NCI-H2029 treated with DMSO at 0.1 percent for 48 hours (cell line): Measurements from ENCODE around the gene RBM23.
"Not testable (repeated sequence)": the region's sequence is repeated elsewhere in the genome, so short reads cannot be mapped to it uniquely, and the experiment has no call there.

Source experiments
- DNase-seq: peaks from one replicate; lab custom pipeline; 2025; lab: John Stamatoyannopoulos, UW

The RBM23 gene

DNA sequence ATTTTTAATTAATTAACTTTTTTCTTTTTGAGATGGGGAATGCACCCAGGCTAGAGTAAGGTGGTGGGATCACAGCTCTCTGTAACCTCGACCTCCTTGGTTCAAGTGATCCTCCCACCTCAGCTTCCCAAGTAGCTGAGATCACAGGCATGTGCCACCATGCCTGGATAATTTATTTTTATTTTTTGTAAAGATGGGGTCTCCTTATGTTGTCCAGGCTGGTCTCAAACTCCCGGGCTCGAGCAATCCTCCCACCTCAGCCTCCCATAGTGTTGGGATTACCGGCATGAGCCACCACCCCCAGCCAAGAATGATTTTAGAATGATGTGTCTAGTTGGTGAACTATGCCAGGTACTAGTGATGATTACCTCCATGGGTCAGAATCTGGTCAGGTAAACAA lies 54.0 kb downstream of the RBM23 start:
- DNase-seq = no peak

DNA sequence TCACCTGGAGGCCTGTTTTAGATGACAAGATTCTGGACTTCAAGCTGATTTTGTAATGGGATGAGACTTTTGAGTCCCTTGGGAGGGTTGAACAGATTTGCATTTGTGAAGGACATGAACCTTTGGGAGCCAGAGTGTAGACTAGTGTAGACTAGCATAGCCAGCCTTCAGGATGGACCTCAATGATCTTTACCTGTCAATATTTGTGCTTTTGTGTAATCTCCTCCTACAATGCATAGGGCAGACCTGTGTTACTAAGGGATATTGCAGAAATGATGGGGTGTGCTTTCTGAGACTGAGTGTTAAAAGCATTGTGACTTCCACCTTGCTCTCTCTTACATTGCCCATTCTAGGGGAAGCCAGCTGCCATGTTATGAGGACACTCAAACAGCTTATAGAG lies 57.3 kb downstream of the RBM23 start:
- DNase-seq = no peak

DNA sequence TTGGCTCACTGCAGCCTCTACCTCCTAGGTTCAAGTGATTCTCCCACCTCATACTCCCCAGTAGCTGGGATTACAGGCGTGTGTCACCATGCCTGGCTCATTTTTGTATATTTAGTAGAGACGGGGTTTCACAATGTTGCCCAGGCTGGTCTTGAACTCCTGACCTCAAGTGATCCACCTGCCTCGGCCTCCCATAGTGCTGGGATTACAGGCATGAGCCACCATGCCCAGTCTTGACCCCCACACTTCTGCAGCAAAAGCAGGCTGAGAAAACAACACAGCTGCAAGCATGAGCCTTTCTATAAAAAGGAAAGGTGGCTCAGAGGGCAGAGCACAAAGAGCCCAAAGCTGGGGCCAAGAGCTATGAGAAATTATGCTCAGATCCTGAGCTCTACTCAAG lies 58.6 kb downstream of the RBM23 start:
- not testable (repeated sequence) for DNase-seq

DNA sequence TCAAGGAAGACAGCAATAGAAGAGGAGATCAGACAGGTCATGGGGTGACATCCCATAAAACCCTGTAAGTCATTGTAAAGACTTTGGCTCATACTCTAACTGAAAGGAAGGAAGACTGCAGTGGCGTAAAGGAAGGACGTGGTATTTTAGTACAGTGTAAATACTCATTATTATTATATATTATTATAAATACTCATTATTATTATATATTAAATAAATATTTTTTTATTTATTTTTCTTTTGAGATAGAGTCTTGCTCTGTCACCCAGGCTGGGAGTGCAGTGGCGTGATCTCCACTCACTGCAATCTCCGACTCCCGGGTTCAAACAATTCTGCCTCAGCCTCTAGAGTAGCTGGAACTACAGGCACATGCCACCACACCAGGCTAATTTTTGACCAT lies 62.5 kb downstream of the RBM23 start:
- DNase-seq = no peak

DNA sequence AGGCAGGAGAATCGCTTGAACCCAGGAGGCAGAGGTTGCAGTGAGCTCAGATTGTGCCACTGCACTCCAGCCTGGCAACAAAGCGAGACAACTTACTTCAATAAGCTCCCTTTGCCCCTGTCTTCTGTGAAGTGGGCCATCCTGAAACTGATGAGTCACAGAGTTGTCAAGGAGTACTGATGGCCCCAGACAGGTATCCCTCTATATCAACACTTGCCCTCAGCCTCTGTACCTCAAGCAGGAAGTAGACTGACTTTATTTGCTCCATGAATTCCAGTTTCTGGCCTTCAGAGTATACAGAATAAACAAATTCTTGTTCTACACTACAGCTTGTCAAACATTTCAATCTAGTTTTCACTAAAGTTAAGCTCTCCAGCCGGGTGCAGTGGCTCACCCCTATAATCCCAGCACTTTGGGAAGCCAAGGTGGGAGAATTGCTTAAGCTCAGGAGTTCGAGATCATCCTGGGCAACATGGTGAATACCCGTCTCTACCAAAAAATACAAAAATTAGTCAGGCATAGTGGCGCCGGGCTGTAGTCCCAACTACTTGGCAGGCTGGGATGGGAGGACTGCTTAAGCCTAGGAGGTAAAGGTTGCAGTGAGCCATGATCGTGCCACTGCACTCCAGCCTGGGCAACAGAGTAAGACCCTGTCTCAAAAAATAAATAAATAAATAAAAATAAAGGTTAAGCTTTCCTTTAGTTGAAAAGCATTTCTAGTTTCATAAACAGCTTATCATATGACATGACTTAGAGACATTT lies 63.8 kb downstream of the RBM23 start:
- peak; percentile 51 for DNase-seq

DNA sequence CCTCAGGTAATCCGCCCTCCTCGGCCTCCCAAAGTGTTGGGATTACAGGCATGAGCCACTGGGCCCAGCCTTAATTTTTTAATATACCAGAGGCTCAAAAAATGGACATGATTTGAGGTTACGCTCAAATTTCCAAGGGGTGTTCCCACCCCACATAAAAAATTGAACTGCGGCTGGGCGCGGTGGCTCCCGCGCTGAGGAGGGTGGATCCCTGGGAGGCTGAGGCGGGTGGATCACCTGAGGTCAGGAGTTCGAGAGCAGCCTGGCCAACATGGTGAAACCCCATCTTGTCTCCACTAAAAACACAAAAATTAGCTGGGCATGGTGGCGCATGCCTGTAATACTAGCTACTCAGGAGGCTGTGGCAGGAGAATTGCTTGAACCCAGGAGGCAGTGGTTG lies 64.7 kb downstream of the RBM23 start:
- DNase-seq = not testable (repeated sequence)

DNA sequence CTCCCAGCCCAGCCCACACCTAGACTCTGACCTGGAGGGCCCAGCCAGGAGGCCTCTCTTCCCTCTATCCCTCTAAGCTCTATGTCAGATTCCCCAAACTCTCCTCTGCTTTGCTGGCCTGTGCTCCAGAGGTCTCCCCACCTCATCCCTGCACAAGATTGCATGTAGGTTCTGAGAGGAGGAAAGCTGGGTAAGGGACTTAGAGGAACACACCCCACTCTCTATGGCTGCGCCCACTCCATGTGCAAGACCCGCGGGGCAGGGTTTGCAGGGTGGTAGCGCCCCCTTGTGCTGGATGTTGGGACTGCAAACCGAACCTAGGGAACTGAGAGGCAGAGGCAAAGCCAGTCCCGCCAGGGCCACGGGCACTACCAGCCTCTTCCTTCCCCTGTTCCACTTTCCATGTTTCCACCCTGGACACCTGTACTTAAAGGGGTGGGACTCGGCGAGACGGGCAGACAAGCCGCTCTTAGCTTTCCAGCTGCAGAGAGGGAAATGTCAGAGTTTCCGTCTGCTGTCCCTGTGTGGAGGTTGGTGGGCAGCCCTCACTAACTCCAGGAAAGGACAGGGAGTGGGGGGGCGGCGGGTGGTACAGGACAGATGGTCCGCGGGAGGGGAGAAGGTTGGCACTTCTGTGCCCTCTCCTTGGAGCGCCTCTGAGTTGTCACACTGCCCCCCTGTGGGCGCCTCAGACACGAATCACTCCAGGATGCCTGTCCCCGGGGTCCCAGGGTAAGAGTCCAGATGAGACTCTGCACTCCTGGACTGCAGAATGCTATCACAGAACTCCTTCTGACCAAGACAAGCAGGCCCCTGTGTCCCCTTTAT lies 65.8 kb downstream of the RBM23 start:
- DNase-seq = peak; percentile 98

DNA sequence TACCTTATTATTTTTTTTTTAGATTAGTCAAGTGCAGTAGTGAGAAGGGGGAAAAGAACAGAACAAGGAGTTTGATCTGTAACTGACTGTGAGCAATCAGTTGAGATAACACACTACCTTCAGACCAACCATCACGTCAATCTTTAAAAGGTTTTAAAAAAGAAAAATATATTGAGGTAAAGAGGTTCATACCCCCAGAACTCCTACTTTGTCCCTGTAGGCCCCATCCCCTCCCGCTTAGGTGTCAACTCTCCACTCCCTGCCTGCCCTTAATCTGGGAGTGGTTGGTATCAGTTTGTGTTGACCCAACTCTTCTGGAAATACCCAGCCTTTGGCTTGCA lies 66.4 kb downstream of the RBM23 start:
- no peak for DNase-seq

DNA sequence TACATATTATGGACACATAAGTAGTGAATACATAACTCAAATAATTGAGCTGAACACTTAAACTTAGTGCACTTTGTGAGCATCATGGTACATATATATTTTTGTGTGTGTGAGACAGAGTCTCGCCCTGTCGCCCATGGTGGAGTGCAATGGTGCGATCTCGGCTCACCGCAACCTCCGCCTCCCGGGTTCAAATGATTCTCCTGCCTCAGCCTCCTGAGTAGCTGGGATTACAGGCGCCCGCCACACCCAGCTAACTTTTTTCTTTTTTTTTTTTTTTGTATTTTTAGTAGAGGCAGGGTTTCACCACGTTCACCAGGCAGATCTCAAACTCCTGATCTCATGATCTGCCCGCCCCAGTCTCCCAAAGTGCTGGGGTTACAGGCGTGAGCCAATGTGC lies 66.8 kb downstream of the RBM23 start:
- DNase-seq = not testable (repeated sequence)

DNA sequence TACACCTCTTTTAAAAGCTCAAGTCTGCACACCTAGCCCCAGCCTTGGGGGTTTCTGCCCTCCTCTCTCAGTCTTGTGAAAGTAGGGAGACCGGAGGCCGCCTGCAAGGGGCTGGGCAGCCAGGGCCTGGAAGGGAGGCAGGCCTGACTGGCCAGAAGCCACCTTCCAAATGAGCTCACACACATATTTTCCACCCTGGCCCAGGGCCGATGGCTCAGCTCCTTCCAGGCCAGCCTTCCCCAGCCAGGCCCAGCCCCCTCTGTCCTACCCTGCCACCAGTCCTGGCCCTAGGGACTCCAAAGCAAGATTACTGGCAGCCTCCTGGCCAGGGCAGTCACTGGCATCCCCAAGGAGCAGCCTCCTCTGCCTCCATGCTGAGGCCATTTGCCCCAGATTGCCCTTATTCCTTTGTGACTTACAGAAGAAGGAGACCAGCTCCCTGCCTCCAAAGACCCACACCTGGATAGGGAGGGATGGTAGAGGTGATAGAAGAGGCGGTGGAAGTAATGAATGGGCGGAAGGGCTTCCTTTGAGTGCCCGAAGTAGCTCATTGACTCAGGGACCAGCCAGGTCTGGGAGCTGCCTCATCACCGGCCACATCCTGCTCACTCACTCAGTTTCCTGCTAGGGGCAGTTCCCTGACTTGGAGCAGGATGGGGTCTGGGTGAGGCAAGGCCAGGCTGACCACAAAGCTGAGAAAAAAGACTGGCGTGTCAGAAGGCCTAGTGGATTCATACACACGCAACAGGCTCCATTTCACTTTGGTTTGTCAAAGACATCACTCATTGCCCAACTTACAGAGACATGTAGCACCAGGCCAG lies 67.8 kb downstream of the RBM23 start:
- DNase-seq = no peak

DNA sequence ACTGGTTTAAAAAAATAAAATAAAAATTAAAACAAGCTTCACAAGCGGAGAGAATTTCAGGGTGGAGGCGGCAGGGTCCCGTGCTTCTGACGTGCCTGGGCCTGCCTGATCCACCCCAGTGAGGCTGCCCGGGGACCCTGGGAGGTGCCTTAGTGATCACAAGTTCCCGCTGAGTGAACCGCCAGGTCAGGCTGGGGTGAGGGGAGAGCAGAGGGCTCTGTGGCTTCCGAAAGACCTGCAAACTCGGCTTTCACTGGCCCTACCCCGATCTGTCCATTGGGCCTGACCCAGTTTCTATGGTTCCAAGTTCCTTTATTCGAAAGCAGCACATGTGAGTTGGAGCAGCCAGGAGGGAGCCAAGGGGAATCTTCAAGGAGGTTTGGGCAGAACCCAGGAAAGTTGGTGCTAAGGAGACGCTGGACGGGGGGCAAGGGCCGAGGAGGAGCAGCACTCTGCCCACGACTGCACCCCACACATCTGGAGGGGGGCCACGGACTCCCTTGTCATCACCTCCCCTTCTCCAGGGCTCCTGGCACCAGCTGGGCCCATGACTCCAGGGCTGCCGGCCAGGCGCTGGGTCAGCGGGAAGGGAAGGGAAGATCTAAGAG lies 69.6 kb downstream of the RBM23 start:
- no peak for DNase-seq

DNA sequence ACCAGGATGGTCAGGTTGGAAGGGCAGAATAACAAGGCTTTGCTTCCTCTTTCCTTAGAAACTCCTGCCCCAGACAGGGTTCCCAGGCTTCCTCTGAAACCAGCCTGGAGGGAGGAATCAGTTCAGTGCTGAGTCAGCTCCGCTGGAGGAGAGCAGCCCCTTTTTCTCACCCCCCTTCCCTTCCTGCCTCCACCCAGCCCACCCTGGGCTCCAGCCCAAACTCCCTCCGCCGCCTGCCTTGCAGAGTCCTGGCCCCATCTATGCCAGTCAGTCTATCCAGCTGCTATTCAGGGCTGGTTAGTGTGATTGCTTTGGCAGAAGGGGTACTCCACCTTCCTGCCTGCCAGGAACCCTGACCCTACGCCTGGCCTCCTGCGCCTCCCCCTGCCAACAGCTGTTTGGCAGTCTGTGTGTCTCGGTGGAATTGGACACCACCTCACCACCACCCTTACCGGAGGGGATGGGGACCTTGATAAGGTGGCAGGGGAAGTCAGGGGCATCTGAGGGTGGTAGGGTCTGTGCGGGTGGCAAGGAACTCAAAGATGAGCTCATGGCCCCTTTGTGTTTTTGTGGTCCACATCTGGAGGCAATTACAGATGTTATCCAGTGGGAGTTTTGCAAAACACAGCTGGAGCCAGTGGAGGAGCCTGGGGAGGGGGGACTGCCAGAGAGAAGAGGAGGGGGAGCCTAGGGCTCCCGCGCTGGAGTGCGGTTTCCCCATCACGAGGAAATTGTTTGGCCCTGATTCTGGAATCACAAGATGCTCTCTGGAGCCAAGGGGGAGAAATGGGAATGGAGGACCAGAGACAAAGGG lies 70.4 kb downstream of the RBM23 start:
- DNase-seq = no peak

DNA sequence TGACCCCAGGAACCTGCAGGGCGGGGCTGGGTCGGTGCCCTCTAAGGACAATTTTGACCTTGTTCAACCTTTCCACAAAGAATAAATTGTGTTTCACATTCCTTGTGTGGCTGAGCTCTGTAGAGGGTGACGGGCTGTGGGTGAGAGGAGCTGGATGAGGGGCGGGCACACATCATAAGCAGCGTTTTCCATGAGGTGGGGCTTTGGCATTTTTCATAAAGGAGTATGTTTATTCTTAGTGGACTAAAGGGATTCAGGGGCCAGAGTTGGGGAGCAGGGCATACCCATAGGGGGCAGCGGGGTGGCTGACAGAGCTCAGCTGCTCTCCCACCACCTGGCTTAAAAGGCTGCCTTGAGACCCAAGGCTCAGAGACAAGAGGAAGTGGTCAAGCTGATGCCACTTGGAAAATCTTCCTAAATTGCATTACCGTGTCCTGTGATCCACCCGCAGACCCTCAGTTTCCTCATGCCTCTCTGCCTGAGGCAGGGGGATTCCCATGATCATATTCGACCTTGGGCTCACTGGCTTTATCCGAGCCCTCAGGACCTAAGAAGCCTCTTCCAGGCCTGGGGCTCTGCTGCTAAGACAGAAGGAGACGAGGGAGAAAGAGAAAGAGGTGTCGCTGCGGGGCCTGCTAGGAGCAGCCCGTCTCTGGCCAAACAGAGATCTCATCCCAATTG lies 71.1 kb downstream of the RBM23 start:
- DNase-seq = no peak

DNA sequence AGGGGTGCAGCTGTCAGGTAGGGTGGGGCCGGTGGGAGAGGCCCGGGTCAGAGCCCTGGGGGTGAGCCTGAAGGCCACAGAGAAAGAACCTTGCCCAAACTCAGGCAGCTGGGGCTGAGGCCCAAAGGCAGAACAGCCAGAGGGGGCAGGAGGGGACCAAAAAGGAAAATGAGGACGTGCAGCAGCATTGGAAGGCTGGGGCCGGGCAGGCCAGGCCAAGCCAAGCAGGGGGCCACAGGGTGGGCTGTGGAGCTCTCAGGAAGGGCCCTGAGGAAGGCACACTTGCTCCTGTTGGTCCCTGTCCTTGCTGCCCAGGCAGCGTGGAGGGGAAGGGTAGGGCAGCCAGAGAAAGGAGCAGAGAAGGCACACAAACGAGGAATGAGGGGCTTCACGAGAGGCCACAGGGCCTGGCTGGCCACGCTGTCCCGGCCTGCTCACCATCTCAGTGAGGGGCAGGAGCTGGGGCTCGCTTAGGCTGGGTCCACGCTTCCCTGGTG lies 72.1 kb downstream of the RBM23 start:
- no peak for DNase-seq

DNA sequence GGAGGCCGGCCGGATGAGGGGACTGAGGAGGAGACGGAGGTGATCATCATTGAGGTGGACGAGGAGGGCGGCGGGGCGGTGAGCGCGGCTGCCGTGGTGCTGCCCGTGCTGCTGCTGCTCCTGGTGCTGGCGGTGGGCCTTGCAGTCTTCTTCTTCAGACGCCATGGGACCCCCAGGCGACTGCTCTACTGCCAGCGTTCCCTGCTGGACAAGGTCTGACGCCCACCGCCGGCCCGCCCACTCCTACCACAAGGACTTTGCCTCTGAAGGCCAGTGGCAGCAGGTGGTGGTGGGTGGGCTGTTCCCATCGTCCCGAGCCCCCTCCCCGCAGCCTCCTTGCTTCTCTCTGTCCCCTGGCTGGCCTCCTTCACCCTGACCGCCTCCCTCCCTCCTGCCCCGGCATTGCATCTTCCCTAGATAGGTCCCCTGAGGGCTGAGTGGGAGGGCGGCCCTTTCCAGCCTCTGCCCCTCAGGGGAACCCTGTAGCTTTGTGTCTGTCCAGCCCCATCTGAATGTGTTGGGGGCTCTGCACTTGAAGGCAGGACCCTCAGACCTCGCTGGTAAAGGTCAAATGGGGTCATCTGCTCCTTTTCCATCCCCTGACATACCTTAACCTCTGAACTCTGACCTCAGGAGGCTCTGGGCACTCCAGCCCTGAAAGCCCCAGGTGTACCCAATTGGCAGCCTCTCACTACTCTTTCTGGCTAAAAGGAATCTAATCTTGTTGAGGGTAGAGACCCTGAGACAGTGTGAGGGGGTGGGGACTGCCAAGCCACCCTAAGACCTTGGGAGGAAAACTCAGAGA lies 72.9 kb downstream of the RBM23 start:
- no peak for DNase-seq

DNA sequence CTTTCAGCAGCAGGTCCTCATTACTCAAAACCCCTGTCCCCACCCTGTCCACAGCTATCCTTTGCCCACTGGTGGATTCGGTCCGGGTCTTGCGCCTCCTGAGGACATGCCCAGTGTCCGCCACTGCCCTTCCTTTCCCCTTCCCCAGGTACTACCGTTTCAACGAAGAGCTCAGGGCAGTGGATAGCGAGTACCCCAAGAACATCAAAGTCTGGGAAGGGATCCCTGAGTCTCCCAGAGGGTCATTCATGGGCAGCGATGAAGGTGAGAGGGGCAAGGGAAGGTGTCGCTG lies 73.9 kb downstream of the RBM23 start:
- DNase-seq = no peak

DNA sequence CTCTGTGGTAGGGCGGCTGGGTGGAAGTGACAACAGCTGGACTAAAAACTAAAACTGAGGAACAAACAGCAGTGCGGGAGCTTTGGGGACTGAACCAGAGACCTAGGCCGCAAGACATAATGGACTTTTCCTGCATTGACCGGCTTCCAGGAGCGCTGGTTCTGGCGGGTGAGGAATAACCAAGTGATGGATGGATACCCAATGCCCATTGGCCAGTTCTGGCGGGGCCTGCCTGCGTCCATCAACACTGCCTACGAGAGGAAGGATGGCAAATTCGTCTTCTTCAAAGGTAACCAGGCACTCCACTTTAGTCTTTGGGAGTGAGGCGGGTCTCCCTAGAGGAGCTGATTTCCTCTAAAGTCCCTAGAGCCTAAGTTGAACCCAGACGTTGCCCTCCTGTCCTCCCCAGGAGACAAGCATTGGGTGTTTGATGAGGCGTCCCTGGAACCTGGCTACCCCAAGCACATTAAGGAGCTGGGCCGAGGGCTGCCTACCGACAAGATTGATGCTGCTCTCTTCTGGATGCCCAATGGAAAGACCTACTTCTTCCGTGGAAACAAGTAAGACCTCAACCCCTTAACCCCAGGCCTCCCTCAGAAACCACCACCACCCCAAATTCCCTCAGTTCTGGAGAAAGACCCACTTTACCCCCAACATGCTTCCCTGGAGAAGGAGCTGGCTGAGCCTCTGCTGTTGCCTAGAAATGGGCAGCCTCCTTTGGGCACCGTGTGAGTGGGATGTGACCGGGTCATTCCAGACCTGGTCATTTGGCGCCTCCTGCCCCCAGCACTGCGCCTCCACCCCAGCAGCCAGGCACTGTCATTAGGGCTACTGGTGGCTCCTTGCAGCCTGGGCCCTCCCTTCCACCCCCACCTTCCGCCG lies 74.5 kb downstream of the RBM23 start:
- DNase-seq = no peak
